Gastrocnemius medialis (tissue), 4 donors: Measurements from ENCODE around the gene SP3. TPM values are rescaled to one million over a fixed set of nuclear protein-coding genes. Genes with fewer than 3 reads are reported as not detected.

Source experiments
- ATAC-seq, 2 donors: fragments of 150-250 bp; one replicate each; pipeline ENCODE4 v1.9.1; 2016
- DNase-seq, 2 donors: peaks; one replicate each; pipeline ENCODE4 v3.0.0-alpha.2; 2019
- H3K27ac ChIP-seq, 4 donors: fragments of 200-600 bp; sonication (generic); 1 replicate in 1 of 4; 2 replicates in 3 of 4; pipeline ENCODE4 v1.5.1; 2016 to 2018; ENCODE audit warnings: mild to moderate bottlenecking in 2 of 4, moderate library complexity in 1 of 4
- H3K27me3 ChIP-seq, 3 donors: fragments of 200-600 bp; sonication (generic) in 2 of 3; 1 replicate in 1 of 3; 2 replicates in 2 of 3; pipeline versions ENCODE4 v1.5.1 to v1.6.0; 2016 to 2019; ENCODE audit warnings: mild to moderate bottlenecking in 1 of 3, moderate library complexity in 1 of 3
- H3K36me3 ChIP-seq, 2 donors: fragments of 200-600 bp; sonication (generic) in 1 of 2; one replicate each; pipeline ENCODE4 v1.5.1; 2017 to 2018
- H3K4me1 ChIP-seq, 2 donors: fragments of 200-600 bp; sonication (generic) in 1 of 2; one replicate each; pipeline ENCODE4 v1.5.1; 2016 to 2017; ENCODE audit warnings: mild to moderate bottlenecking in 2 of 2
- H3K4me3 ChIP-seq, 4 donors: fragments of 200-600 bp; sonication (generic) in 3 of 4; 1 replicate in 1 of 4; 2 replicates in 3 of 4; pipeline ENCODE4 v1.5.1; 2016 to 2019; ENCODE audit warnings: mild to moderate bottlenecking in 2 of 4
- H3K9me3 ChIP-seq, 3 donors: fragments of 200-600 bp; sonication (generic) in 2 of 3; 1 replicate in 1 of 3; 2 replicates in 2 of 3; pipeline ENCODE4 v1.5.1; 2016 to 2019
- POLR2A ChIP-seq, 2 donors: fragments of 450-650 bp; IDR thresholded peaks; one replicate each; pipeline ENCODE4 v1.6.1; 2017; ENCODE audit warnings: antibody characterized with exemption in 2 of 2, mild to moderate bottlenecking in 2 of 2, moderate library complexity in 2 of 2
- in situ Hi-C, 4 donors: fragments of 200-750 bp; cut with MboI; loops; one replicate each; pipeline versions ENCODE4 v1.15.0 to v1.8.0; 2017; ENCODE audit warnings: low sequenced_read_pairs in 4 of 4
- intact Hi-C: fragments of 100-400 bp; cut with DNase I; formaldehyde crosslinking; loops from one replicate; pipeline ENCODE4 v1.15.1; 2023; ENCODE audit warnings: low total_unique reads
- total RNA-seq, 4 donors: library from RNA; depleted of rRNA; stranded (reverse); fragments of >200 nt; gene quantifications; one replicate each; pipeline versions ENCODE4 v1.1.0 to v1.2.3, GENCODE V29; 2016
- TF ChIP-seq, protein P1 (sequence below), 5 experiments: fragments of 450-650 bp in 3 of 5; fragments of 200-600 bp in 2 of 5; sonication (generic) in 2 of 5; IDR thresholded peaks in 4 of 5; conservative IDR thresholded peaks in 1 of 5; 1 replicate in 4 of 5; 2 replicates in 1 of 5; pipeline ENCODE4 v1.5.1; 2016 to 2019; ENCODE audit warnings: antibody characterized with exemption in 5 of 5, mild to moderate bottlenecking in 3 of 5, moderate library complexity in 3 of 5

Gene SP3
- total RNA-seq, 4 donors from 2014 or later, result 47.9 to 68.9 (median 58.7) TPM

DNA sequence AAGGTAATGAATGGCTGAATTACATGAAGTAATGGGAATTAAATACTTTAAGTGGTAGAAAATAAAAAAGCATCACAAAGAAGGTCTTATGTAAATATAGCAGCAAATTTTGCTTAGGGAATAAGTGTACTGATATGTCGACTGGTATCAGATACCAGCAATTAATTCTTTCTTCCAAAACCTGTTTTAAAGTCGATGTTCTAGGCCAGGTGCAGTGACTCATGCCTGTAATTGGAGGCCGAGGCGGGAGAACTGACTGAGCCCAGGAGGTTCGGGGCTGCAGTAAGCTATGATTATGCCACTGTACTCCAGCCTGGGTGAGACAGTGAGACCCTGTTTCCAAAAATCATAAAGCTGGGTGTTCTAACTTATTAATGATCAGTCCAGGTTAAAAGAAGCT is 30.3 kb downstream of the SP3 start:
- Histone ChIP-seq H3K4me3 (no peak overlapping the region), H3K36me3 (no peaks in the 10 kb centered on the region), H3K27ac (peak overlapping the region in 3 of 4 donors; percentile 1 to 12 (median 3)), H3K9me3 (no peaks in the 10 kb centered on the region), H3K4me1 (peaks cover 45 to 46% of the 10 kb centered on the region in 2 donors), H3K27me3 (no peaks in the 10 kb centered on the region)
- intact Hi-C loops (loop anchor here (10.0 kb wide), 1 partner anchor 310 kb away; the partner anchor contains the start of gene OLA1), in situ Hi-C loops (no loop called here)
- ATAC-seq, result no peak
- TF ChIP-seq, protein P1, sequence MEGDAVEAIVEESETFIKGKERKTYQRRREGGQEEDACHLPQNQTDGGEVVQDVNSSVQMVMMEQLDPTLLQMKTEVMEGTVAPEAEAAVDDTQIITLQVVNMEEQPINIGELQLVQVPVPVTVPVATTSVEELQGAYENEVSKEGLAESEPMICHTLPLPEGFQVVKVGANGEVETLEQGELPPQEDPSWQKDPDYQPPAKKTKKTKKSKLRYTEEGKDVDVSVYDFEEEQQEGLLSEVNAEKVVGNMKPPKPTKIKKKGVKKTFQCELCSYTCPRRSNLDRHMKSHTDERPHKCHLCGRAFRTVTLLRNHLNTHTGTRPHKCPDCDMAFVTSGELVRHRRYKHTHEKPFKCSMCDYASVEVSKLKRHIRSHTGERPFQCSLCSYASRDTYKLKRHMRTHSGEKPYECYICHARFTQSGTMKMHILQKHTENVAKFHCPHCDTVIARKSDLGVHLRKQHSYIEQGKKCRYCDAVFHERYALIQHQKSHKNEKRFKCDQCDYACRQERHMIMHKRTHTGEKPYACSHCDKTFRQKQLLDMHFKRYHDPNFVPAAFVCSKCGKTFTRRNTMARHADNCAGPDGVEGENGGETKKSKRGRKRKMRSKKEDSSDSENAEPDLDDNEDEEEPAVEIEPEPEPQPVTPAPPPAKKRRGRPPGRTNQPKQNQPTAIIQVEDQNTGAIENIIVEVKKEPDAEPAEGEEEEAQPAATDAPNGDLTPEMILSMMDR (IDR thresholded peaks at IDR 0.05 in 4 of 5, conservative IDR thresholded peaks at IDR 0.05 in 1 of 5), result no peak
- TF ChIP-seq POLR2A (IDR thresholded peaks at IDR 0.05), result no peak
- DNase-seq, result no peak

- Histone ChIP-seq H3K4me3 (no peak overlapping the region), H3K27ac (no peak overlapping the region), H3K27me3 (no peaks in the 10 kb centered on the region), H3K4me1 (peaks cover 32 to 34% of the 10 kb centered on the region in 2 donors), H3K36me3 (no peaks in the 10 kb centered on the region), H3K9me3 (no peaks in the 10 kb centered on the region)
- no peak for DNase-seq
- intact Hi-C loops, result loop anchor here (10.0 kb wide), 1 partner anchor 313 kb away; the partner anchor contains the start of gene OLA1
- TF ChIP-seq POLR2A (IDR thresholded peaks at IDR 0.05), result no peak
- TF ChIP-seq, protein P1 (IDR thresholded peaks at IDR 0.05 in 4 of 5, conservative IDR thresholded peaks at IDR 0.05 in 1 of 5), result no peak
- in situ Hi-C loops, result no loop called here
- no peak for ATAC-seq
Measured at GRCh38 chr2:173931751-173932150, 33.4 kb downstream of the SP3 start.

DNA sequence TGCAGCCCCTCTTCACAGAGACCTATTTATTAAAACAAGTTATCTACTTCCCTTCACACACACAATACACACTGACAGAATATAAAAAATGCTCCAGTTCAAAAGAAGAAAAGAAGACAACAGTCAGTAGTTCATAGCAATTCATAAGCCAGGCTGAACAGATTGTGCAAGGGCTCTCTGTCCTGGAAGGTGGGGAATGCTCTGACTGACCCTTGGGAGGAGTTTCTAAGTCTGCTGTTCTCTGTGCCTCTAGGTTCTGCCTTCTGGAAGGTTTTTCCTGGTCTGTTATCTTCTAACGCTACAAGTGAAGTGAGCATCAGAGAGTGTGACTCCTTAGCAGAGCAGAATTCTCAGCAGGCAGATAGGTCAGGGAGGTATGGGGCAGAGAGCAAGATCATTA is 35.7 kb downstream of the SP3 start:
- in situ Hi-C loops, result no loop called here
- peak in 1 of 2 donors; percentile 53 for ATAC-seq

GRCh38 chr2:173926875-173927274 is 38.3 kb downstream of the SP3 start:
- Histone ChIP-seq H3K27me3 (no peaks in the 10 kb centered on the region), H3K4me3 (no peak overlapping the region), H3K9me3 (no peaks in the 10 kb centered on the region), H3K4me1 (peaks cover 35 to 57% of the 10 kb centered on the region in 2 donors), H3K27ac (no peak overlapping the region), H3K36me3 (no peaks in the 10 kb centered on the region)
- ATAC-seq (no peak), DNase-seq (no peak)
- in situ Hi-C loops, result no loop called here
- TF ChIP-seq POLR2A (IDR thresholded peaks at IDR 0.05), result no peak
- TF ChIP-seq, protein P1 (IDR thresholded peaks at IDR 0.05 in 4 of 5, conservative IDR thresholded peaks at IDR 0.05 in 1 of 5), result no peak
- intact Hi-C loops, result no loop called here

More for the DNA sequence above, 35.7 kb downstream of the SP3 start:
- no peak overlapping the region for H3K4me3 ChIP-seq
- TF ChIP-seq, protein P1 (IDR thresholded peaks at IDR 0.05 in 4 of 5, conservative IDR thresholded peaks at IDR 0.05 in 1 of 5), result no peak
- no peak for TF ChIP-seq POLR2A (IDR thresholded peaks at IDR 0.05)
- H3K4me1 ChIP-seq, result peaks cover 20 to 34% of the 10 kb centered on the region in 2 donors
- no peak for DNase-seq
- H3K36me3 ChIP-seq, result no peaks in the 10 kb centered on the region
- no peaks in the 10 kb centered on the region for H3K27me3 ChIP-seq
- intact Hi-C loops, result no loop called here
- no peaks in the 10 kb centered on the region for H3K9me3 ChIP-seq
- no peak overlapping the region for H3K27ac ChIP-seq

GRCh38 chr2:173924285-173924684 is 40.9 kb downstream of the SP3 start:
- peaks cover 0 to under 1% of the 10 kb centered on the region in 2 donors for H3K36me3 ChIP-seq
- ATAC-seq (no peak), DNase-seq (no peak)
- in situ Hi-C loops (no loop called here), intact Hi-C loops (no loop called here)
- H3K4me3 ChIP-seq, result no peak overlapping the region
- no peaks in the 10 kb centered on the region for H3K9me3 ChIP-seq
- no peak overlapping the region for H3K27ac ChIP-seq
- H3K4me1 ChIP-seq, result peaks cover 35 to 53% of the 10 kb centered on the region in 2 donors
- TF ChIP-seq, protein P1 (IDR thresholded peaks at IDR 0.05 in 4 of 5, conservative IDR thresholded peaks at IDR 0.05 in 1 of 5), result no peak
- TF ChIP-seq POLR2A (IDR thresholded peaks at IDR 0.05), result no peak
- no peaks in the 10 kb centered on the region for H3K27me3 ChIP-seq
